Activated CD8-positive, alpha-beta T cell treated with anti-CD3 and anti-CD28 coated beads for 36 hours (primary cell): Measurements from ENCODE around the gene ICAM3. TPM values are rescaled to one million over a fixed set of nuclear protein-coding genes. Genes with fewer than 3 reads are reported as not detected.
"Not testable (repeated sequence)": the region's sequence is repeated elsewhere in the genome, so short reads cannot be mapped to it uniquely, and the experiment has no call there.

Source experiments
- ATAC-seq: fragments of 200-7000 bp; cut with Tn5 transposase; one replicate; pipeline ENCODE4 v1.10.0; 2021; ENCODE audit warnings: mild to moderate bottlenecking, moderate library complexity
- CTCF ChIA-PET: fragments of 350-600 bp; sonication (Branson Sonifier 250); formaldehyde crosslinking; loops from one replicate; lab custom pipeline; 2021; ENCODE audit warnings: antibody characterized with exemption; lab: Charles Lee
- POLR2A ChIA-PET: fragments of 350-600 bp; sonication (Branson Sonifier 250); formaldehyde crosslinking; loops from one replicate; lab custom pipeline; 2021; ENCODE audit warnings: antibody characterized with exemption; lab: Charles Lee
- DNase-seq: peaks from one replicate; pipeline ENCODE4 v3.0.0-alpha.2; 2020
- H3K27ac Mint-ChIP-seq: one replicate; pipeline ENCODE4 v1.8.0; 2021; ENCODE audit warnings: mild to moderate bottlenecking, mixed read lengths
- H3K27me3 Mint-ChIP-seq: one replicate; pipeline ENCODE4 v1.8.0; 2021; ENCODE audit warnings: mixed read lengths
- H3K36me3 Mint-ChIP-seq: one replicate; pipeline ENCODE4 v1.8.0; 2021; ENCODE audit warnings: low read depth, mixed read lengths
- H3K4me1 Mint-ChIP-seq: one replicate; pipeline ENCODE4 v1.8.0; 2021; ENCODE audit warnings: low read depth, mixed read lengths
- H3K4me3 Mint-ChIP-seq: one replicate; pipeline ENCODE4 v1.8.0; 2021; ENCODE audit warnings: mild to moderate bottlenecking, moderate library complexity, mixed read lengths
- H3K9me3 Mint-ChIP-seq: one replicate; pipeline ENCODE4 v1.8.0; 2021; ENCODE audit warnings: mixed read lengths
- intact Hi-C: fragments of 100-400 bp; cut with micrococcal nuclease; formaldehyde crosslinking; loops from one replicate; pipeline ENCODE4 v1.10.0; 2022
- total RNA-seq, 2 experiments: library from RNA; stranded (reverse); gene quantifications; one replicate each; pipeline ENCODE4 v1.2.3, GENCODE V29; 2021
- TF ChIP-seq, protein P1 (sequence below): fragments of 200-600 bp; IDR thresholded peaks from one replicate; pipeline ENCODE4 v1.8.0; 2022; ENCODE audit warnings: antibody characterized with exemption, mild to moderate bottlenecking

ICAM3 gene, protein sequence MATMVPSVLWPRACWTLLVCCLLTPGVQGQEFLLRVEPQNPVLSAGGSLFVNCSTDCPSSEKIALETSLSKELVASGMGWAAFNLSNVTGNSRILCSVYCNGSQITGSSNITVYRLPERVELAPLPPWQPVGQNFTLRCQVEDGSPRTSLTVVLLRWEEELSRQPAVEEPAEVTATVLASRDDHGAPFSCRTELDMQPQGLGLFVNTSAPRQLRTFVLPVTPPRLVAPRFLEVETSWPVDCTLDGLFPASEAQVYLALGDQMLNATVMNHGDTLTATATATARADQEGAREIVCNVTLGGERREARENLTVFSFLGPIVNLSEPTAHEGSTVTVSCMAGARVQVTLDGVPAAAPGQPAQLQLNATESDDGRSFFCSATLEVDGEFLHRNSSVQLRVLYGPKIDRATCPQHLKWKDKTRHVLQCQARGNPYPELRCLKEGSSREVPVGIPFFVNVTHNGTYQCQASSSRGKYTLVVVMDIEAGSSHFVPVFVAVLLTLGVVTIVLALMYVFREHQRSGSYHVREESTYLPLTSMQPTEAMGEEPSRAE
- total RNA-seq: 100 to 1,000 TPM; 106 to 107 TPM

DNA sequence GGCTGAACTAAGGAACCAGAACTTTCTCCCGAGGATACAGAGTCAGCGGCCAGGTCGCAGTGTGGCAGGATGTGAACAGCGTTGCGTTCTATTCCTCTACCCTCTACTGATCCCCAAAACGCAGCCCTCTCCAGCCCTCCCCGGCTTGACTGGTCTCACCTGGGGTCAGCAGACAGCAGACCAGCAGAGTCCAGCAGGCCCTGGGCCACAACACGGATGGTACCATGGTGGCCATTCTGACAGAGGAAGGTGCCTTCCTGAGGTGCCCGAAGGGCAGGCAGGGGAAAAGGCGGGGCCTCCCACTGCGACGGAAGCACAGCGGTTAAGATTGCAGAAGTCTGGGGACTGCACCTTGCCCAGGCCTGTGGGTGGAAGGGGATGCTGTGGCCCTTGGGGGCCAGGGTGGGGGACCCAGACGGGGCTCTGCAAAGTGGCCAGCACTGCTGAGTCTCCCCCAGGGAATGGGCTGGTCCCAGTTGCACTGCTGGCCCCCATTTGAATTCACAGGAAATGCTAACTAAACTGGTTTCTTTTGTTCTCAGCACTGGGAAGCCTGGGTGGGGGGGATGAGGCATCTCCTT is at the start of gene ICAM3:
TSS of gene ICAM3 (minus strand) at position 245 of the 581 bp plus-strand sequence. CDS start at position 235, 10 bp downstream.
- Mint-ChIP-seq H3K4me1 (peaks cover 39% of the 10 kb centered on the region), H3K36me3 (peaks cover 9% of the 10 kb centered on the region), H3K27ac (peak within 1 kb of the TSS; percentile 95), H3K4me3 (peak within 1 kb of the TSS; percentile 96), H3K27me3 (no peaks in the 10 kb centered on the region), H3K9me3 (no peaks in the 10 kb centered on the region)
- CTCF ChIA-PET: no interaction called here
- TF ChIP-seq, protein P1, sequence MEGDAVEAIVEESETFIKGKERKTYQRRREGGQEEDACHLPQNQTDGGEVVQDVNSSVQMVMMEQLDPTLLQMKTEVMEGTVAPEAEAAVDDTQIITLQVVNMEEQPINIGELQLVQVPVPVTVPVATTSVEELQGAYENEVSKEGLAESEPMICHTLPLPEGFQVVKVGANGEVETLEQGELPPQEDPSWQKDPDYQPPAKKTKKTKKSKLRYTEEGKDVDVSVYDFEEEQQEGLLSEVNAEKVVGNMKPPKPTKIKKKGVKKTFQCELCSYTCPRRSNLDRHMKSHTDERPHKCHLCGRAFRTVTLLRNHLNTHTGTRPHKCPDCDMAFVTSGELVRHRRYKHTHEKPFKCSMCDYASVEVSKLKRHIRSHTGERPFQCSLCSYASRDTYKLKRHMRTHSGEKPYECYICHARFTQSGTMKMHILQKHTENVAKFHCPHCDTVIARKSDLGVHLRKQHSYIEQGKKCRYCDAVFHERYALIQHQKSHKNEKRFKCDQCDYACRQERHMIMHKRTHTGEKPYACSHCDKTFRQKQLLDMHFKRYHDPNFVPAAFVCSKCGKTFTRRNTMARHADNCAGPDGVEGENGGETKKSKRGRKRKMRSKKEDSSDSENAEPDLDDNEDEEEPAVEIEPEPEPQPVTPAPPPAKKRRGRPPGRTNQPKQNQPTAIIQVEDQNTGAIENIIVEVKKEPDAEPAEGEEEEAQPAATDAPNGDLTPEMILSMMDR: no peak
- DNase-seq: peak; percentile 85
- intact Hi-C loops: loop anchor here (10.0 kb wide), 1 partner anchor 45 kb away; the partner anchor contains the start of gene TYK2
- POLR2A ChIA-PET: no interaction called here
- peak; percentile 96 for ATAC-seq

DNA sequence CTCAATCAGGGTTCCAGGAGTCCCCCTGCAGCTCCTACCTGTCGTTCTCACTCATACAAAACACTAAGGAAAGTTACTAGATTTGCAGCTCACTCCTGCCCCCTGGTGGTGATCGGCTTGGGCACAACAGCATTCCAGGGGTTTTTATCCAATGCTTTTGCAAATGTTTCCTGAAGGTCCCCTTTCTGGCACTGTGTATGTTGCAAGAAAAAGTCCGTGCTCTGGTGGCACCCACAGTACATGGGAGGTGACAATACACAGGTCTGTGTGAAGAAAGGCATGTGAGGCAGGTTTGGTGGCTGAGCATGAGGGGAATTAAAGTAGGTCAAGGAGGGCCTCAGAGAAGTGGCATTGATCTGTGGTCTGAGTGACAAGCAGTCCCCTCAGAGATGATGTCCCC is 49.5 kb upstream of the ICAM3 start:
- ChIA-PET CTCF (interaction anchor here (0.6 to 17.3 kb wide), 45 partner anchors 8 to 456 kb away, joined by 3 to 286 read pairs (median 5); partner anchors contain the start of genes ICAM1, ICAM4, ICAM5 and RAVER1), POLR2A (interaction anchor here (0.8 to 2.7 kb wide), 8 partner anchors 11 to 130 kb away, joined by 3 to 23 read pairs (median 6); partner anchors contain the start of genes CDC37, ICAM1 and ICAM5)
- H3K36me3 Mint-ChIP-seq: peaks cover 10% of the 10 kb centered on the region
- H3K27ac Mint-ChIP-seq: no peak overlapping the region
- intact Hi-C loops: loop anchor here (1.0 to 10.0 kb wide), 3 partner anchors 54 to 454 kb away; partner anchors contain the start of genes ICAM3, OLFM2 and RAVER1
- peak; percentile 89 for DNase-seq
- peaks cover 16% of the 10 kb centered on the region for H3K4me1 Mint-ChIP-seq
- no peaks in the 10 kb centered on the region for H3K9me3 Mint-ChIP-seq
- peak; percentile 48 for ATAC-seq
- TF ChIP-seq, protein P1: peak; percentile 99
- H3K4me3 Mint-ChIP-seq: no peak overlapping the region
- H3K27me3 Mint-ChIP-seq: no peaks in the 10 kb centered on the region

DNA sequence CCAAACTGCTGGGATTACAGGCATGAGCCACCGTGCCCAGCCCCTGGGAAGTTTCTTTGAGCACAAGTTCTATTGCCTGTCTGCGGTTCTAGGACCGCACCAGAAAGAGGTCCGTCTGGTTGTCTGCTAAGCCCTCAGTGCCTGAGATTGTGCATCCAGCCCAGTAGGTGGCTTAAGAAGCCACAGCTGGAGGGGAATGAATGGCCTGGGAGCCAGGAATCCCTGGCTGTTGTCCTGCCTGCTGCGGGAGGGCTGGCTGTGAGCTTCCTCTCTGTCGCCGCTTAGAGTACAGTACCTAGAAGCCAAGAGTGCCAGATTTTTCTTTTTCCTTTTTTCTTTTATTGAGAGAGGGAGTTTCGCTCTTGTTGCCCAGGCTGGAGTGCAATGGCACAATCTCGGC is 45.2 kb upstream of the ICAM3 start:
- ATAC-seq (no peak), DNase-seq (no peak)
- H3K9me3 Mint-ChIP-seq: no peaks in the 10 kb centered on the region
- H3K36me3 Mint-ChIP-seq: peaks cover 3% of the 10 kb centered on the region
- intact Hi-C loops: loop anchor here (10.0 kb wide), 2 partner anchors 50 to 450 kb away; partner anchors contain the start of genes ICAM3, OLFM2 and RAVER1
- TF ChIP-seq, protein P1: no peak
- no peaks in the 10 kb centered on the region for H3K27me3 Mint-ChIP-seq
- no peak overlapping the region for H3K4me3 Mint-ChIP-seq
- CTCF ChIA-PET: interaction anchor here (7.9 to 17.3 kb wide), 2 partner anchors 116 to 125 kb away, joined by 168 to 286 read pairs; partner anchors contain the start of gene ICAM1
- POLR2A ChIA-PET: no interaction called here
- peaks cover 20% of the 10 kb centered on the region for H3K4me1 Mint-ChIP-seq
- no peak overlapping the region for H3K27ac Mint-ChIP-seq

DNA sequence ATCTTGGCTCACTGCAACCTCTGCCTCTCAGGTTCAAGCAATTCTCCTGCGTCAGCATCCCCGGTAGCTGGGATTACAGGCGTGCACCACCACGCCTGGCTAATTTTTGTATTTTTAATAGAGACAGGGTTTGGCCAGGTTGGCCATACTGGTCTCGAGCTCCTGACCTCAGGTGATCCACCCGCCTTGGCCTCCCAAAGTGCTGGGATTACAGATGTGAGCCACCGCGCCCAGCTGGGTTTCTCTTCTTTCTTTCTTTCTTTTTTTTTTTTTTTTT is 43.7 kb upstream of the ICAM3 start:
- not testable (repeated sequence) for ATAC-seq, H3K27ac Mint-ChIP-seq, H3K27me3 Mint-ChIP-seq, H3K4me3 Mint-ChIP-seq, H3K9me3 Mint-ChIP-seq, DNase-seq
- intact Hi-C loops: loop anchor here (10.0 kb wide), 2 partner anchors 48 to 448 kb away; partner anchors contain the start of genes ICAM3, OLFM2 and RAVER1
- CTCF ChIA-PET: interaction anchor here (3.6 to 17.3 kb wide), 3 partner anchors 8 to 124 kb away, joined by 17 to 286 read pairs (median 168); partner anchors contain the start of gene ICAM1
- Mint-ChIP-seq H3K36me3 (peaks cover 12% of the 10 kb centered on the region), H3K4me1 (peaks cover 23% of the 10 kb centered on the region)
- POLR2A ChIA-PET: interaction anchor here (0.8 to 1.9 kb wide), 5 partner anchors 20 to 123 kb away, joined by 3 to 9 read pairs (median 3); partner anchors contain the start of genes CDC37 and ICAM1
